GM18499 (cell line): ENCODE results near the gene RNFT2.
"Not testable (repeated sequence)": the region's sequence is repeated elsewhere in the genome, so short reads cannot be mapped to it uniquely, and the experiment has no call there.

Experiments
- ATAC-seq: cut with Tn5 transposase; IDR thresholded peaks from one replicate; pipeline ENCODE4 v1.9.1; 2021; ENCODE audit warnings: moderate number of reproducible peaks; ENCODE audit not compliant: insufficient read depth, unreplicated experiment

Gene RNFT2

DNA sequence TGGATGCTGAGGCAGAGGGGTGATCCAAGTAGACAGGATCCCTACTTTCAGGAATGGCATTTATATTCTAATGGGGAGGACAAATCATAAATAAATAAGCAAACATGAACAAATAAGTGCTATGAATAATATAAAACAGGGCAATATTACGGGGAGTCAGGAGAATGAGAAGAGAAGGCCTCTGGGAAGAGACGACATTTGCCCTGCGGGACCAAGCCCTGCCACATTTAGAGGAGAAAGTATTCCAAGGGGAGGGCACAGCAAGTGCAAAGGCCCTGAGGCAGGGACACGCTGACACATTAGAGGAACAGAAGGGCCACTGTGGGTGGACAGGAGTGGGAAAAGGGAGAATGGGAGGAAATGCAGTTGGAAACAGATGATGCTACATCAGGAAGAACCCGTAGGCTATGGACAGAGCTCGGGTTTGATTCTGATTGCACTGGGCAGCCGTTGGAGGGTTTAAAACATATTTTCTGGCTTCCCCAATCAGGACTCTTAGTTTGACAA is 1.3 kb downstream of the RNFT2 start:
- no peak for ATAC-seq

DNA sequence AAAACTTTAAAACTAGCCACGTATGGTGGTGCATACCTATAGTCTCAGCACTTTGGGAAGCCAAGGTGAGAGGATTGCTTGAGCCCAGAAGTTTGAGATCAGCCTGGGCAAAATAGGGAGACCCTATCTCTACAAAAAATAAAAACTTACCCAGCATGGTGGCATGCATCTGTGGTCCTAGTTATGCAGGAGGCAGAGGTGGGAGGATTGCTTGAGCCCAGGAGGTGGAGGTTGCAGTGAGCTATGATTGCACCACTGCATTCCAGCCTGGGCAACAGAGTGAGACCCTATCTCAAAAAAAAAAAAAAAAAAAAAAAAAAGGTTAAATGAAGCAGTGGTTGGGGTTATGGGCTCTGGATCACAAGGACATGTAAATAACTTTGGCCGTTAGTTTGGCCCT is 4.7 kb downstream of the RNFT2 start:
- ATAC-seq: not testable (repeated sequence)

DNA sequence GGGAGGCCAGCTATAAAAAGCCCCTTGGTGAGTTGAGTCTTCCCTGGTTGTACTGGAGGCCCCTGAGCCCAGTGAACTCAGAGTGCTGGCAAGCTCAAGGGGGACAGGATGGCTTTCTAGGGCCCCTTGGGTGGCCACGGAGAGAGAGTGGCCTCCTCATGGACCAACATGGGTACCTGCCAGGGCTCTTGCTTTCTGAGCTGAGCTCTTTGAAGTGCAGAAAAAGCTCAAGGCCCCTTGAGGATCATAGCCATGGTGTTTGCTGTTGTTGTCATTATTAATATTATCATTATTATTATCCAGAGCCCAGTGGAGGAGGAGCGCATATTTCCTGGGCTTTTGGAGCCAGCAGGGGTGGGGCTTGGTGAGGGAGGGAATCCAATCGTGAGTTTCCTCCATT is 6.7 kb downstream of the RNFT2 start:
- ATAC-seq: no peak

DNA sequence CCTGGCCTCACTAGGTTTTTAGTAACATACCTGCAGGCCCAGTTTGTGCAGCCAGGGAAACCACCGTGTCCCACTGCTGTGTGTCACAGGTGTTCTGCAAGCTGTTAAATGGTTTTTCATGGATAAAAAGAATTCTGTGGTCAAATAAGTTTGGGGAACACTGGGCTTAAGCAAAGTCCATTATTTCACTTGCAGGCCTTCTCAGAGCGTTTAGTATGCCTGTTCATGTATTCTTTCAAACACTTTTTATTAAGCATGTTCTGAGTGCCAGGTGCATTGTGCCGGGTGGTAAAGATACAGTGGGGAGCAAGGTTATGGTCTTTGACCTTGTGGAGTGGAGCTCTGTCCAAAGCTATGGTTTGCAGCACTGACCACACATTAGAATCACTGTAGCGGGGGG is 7.4 kb downstream of the RNFT2 start:
- ATAC-seq: no peak

DNA sequence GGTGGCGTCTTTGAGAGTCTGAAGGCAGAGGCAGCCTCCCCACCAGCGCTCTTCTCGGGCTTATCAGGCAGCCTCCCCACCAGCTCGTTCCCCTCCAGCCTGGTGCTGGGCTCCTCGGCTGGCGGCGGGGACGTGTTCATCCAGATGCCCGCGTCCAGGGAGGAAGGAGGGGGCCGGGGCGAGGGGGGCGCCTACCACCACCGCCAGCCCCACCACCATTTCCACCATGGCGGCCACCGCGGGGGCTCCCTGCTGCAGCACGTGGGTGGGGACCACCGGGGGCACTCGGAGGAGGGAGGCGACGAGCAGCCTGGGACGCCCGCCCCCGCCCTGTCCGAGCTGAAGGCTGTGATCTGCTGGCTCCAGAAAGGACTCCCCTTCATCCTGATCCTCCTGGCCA is 11.8 kb downstream of the RNFT2 start:
- ATAC-seq: no peak

DNA sequence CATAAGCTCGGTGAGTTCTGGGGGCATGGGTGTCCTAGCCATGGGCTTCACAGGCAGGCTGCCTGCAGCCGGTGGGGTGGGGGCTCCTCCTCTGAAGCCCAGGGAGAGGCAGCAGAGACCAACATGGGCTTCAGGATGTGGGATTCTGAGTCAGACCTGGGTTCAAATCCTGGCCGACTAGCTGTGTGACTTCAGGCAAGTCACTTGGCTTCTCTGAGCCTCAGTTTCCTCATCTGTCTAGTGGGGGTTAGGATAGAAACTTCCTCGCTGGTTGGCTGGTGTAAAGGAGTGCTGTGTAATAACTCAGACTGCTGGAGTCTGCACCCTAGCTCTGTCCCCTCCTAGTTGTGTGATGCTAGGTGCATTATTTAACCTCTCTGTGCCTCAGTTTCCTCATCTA is 12.2 kb downstream of the RNFT2 start:
- no peak for ATAC-seq

DNA sequence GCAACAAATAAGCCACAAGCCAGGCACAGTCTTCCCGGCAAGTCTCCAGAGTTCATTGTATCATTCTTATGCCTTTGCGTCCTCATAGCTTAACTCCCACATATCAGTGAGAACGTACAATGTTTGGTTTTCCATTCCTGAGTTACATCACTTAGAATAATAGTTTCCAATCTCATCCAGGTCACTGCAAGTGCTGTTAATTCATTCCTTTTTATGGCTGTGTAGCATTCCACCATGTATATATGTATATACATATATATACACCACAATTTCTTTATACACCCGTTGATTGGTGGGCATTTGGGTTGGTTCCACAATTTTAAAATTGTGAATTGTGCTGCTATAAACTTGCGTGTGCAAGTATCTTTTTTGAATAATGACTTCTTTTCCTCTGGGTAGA is 16.0 kb downstream of the RNFT2 start:
- ATAC-seq: not testable (repeated sequence)

DNA sequence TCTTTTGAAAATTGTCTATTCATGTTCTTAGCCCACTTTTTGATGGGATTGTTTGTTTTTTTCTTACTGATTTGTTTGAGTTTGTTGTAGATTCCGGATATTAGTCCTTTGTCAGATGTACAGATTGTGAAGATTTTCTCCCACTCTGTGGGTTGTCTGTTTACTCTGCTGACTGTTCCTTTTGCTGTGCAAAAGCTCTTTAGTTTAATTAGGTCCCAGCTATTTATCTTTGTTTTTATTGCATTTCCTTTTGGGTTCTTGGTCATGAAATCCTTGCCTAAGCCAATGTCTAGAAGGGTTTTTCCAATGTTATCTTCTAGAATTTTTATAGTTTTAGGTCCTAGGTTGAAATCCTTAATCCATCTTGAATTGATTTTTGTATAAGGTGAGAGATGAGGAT is 16.7 kb downstream of the RNFT2 start:
- ATAC-seq: not testable (repeated sequence)

DNA sequence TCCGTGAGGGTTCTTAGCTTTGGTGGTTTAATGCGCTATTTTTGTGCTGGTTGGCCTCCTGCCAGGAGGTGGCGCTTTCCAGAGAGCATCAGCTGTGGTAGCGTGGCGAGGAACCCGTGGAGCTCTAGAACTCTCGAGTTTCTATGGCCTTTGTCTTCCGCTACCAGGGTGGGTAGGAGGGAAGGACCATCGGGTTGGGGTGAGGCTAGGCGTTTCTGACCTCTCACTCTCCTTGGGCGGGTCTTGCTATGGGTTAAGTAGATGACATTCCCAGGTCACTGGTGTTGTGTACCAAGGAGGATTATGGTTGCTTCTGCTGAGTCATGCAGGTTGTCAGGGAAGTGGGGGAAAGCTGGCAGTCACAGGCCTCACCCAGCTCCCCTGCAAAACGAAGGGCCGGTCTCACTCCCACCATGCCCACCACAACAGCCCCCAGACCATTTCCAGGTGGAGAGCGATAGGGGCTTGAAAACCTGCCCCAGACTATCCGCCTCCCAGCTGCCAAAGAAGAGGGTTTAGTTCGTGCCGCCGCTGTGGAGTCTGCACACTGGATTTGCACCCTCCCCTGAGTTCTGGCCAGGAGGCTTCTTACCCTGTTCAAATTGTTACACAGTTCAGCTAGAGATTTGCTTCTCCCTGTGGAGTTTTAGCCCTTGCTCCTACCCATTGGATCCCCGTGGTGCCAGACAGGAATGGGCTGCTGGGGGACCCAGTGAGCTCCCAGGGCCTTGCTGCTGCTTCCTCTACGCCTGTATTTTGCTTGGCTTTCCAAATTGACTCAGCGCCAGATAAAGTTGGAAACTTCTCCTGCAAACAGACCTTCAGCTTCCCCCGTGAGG is 21.9 kb downstream of the RNFT2 start:
- no peak for ATAC-seq

DNA sequence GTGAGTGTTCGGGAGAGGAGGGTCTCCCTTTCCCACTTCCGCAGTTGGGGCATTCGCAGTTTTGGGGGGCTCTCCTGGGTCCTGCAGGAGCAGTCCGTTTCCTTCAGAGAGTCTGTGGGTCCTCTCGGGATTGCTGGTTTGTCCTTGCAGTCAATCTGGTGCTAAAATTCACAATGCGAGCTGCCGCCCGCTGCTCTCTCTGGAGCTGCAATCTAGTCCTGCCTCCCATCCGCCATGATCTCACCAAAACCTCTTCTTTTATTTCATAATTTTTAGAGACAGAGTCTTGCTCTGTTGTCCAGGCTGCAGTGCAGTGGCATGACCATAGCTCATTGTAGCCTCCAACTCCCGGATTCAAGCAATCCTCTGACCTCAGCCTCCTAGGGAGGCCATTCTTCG is 22.5 kb downstream of the RNFT2 start:
- no peak for ATAC-seq

DNA sequence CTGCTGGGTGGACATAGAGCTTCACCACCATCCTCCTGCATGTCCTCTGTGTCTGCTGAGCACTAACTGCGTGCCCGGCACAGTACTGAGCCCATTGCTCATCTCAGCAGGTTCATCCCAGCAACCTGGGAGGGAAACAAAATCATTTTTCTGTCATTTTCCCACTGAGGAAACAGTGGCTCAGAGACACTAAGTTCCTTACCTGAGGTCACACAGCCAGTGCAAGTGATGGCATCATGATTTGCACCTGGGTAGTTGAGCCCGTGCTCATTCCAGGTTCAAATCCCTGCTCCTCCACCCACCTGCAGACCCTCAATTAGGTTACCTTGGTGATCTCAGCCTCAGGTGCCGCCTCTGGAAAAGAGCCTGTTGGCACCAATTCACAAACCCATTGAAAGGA is 23.4 kb downstream of the RNFT2 start:
- no peak for ATAC-seq

DNA sequence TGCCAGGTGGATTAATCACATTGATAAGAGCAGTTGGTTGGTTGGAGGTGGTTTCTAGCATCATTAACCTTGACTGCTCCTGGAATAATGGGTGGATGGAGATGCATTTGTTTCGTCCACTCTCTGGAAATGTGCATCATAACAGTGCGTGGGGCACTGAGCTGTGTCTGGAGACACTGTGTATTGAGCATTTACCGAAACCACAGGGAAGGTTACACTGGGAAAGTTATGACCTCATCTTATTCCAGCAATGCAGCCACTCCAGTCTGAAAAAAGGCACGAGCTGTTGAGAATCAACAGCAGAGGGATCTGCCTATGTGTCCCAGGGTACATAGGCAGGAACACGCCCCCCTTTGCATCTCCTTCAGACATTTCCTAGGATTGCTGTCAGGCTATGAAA is 27.2 kb downstream of the RNFT2 start:
- no peak for ATAC-seq

DNA sequence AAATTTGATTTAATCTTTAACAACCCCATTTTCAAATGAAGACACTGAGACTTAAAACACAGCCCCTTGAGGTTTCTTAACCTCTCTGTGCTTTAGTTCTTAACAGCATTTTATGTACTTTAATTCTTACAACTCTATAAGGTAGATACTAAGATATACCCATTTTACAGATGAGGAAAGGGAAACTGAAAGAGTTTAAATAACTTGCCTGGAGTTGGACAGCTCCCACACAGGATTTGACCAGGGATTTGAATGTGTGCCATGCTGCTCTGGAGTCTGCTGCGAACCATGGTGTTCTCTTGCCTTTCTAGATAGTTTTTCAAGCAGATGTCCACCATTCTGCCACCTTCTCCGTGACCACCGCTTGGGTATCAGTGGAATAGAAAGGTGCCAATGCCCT is 28.2 kb downstream of the RNFT2 start:
- no peak for ATAC-seq

DNA sequence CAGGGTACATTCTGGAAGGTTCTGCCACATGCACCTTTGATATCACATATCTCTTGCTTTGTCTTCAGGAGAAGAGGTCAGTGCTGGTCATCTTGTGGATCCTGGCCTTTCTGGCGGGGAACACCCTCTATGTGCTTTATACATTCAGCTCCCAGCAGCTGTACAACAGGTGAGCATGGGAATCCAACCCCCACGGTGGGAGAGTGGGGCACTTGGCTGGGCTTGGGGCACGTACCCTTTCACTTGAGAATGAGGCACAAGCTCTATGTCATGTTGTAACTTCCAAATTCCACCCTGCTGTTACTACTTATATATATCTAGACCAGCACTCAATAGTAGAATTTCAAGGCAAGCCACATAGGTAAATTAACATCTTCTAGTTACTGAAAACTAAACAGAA is 28.6 kb downstream of the RNFT2 start:
- no peak for ATAC-seq

DNA sequence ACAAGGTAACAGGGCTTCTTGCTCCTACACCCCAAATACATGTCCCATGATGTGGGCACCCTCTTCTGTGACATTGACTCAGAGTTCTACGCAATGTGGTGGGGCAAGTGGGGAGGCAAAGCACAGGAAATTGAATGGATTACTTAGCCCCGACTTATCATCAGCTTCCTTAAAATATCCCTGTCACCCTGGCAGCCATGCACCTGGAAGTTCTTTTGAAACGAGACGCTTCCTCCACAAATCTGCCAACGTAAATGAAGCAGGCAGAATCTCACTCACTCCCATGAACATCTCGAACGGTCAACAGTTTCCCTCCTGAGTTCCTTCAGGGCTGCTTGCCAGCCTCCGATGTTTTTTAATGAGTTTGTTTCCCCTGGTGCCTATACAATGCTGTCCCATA is 33.5 kb downstream of the RNFT2 start:
- no peak for ATAC-seq

DNA sequence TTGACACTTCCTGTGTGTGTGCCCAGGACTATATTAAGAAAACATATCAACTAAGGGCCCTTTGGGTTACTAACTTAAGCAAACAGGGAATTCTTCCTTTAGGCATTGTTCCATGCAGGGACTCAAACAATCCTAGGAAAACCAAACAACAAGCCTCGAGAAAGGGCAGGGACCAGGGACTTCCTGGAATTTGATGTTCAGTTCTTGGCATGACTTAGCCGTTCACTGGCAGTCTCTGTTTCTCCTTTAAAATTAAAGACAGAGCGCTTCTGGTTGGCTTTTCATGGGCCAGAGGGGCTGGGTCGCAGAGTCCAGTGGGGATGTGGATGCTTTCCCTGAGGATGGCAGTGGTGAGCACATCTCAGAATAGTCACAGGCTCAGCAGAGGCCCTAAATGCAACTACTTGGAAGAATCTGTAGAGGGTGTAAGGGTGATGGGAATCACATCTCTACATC is 35.2 kb downstream of the RNFT2 start:
- ATAC-seq: no peak

DNA sequence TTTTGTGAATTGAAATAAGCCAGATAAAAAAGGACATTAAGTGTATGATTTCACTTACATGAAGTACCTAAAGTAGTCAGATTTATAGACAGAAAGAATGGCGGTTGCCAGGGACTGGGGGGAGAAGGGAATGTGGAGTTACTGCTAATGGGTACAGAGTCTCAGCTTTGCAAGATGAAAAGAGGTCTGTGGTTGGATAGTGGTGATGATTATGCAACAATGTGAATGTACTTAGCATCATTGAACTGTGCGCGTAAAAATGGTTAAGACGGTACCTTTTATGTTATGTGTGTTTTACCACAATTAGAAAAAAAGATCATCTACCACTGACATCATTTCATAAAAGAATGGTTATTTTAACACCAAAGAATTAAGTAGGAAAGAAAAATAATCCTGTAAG is 35.9 kb downstream of the RNFT2 start:
- no peak for ATAC-seq

DNA sequence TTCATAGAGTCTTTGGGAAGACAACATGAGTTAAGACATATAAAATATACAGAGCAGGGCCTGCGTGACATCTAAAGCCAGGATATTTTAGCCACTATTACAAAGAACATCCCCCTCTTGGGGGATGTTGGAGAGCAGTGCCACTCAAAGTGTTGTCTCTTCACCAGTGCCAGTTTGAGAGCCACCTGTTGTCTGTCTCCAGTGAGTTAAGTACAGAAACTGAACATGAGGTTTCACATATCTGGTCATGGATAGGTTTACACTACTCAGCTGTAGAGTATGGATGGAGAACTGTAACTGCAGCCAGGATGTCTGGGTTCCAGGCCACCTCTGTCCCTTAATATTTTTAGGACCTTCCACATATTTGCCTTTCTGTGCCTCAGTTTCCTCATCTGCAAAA is 39.1 kb downstream of the RNFT2 start:
- no peak for ATAC-seq

DNA sequence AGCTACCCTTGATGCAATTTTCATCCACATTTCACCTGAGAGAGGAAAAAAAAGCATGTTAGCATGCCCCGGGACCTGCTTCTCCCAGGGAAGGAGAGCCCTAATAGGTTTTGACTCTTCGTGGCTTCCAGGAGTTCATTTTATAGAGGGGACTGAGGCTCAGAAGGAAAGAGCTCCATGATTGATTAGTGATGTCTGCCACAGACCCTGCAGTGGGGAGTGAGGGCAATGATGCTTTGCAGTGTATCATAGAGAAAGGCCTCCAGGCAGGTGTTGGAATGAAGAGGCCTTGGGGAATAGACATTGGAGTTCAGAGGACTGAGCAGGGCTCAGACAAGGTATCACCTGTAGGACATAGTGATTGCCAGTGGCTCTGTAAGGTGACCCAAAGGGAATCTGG is 41.5 kb downstream of the RNFT2 start:
- no peak for ATAC-seq

DNA sequence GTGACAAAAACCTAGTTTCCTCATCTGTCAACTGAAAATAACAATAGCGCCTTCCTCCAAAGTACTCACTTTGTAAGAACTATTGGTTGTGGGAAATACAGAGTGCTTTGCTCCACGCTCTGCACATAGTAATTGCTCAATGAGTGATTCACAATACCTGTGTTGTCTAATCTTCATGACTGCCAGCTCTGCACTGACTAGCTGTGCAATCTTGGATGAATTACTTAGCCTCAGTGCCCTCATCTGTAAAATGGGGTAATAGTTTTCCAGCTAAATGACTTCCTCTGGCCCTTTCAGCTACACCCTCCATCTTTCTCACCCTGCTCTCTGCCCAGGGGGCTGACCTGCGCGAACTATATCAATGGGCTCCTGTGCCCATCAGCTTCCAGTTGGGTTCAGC is 42.8 kb downstream of the RNFT2 start:
- ATAC-seq: no peak

DNA sequence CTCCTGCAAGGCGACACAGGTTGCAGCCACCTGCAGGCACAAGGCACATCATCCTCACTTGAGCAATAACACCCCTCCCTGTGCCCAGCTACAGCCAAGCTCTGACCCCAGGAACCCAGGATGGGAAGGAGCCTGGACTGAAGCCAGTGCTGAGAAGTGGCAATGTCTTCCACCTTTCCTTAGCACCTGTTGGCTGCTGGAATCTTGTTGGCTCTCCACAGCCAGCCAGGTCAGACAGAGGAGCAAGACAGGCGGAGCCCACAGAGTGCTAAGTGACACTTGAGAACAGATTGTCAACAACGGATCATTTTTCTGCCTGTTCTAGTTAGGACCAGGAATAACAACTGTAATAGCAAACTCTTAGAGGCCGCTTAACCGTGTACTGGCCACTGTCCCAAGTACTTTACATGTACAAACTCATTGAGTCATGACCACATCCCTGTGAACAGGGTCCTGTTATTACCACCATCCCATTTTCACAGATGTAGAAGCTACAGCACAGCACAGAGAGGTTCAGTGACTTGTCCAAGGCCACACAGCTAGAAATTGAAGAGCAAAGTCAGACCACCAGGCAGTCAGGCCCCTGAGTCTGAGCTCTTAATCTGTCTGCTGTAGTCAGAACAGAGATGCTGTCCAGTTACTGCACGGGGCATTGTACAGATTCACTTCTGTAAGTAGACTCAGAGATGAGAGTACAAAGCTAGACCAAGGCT is 45.6 kb downstream of the RNFT2 start:
- no peak for ATAC-seq

DNA sequence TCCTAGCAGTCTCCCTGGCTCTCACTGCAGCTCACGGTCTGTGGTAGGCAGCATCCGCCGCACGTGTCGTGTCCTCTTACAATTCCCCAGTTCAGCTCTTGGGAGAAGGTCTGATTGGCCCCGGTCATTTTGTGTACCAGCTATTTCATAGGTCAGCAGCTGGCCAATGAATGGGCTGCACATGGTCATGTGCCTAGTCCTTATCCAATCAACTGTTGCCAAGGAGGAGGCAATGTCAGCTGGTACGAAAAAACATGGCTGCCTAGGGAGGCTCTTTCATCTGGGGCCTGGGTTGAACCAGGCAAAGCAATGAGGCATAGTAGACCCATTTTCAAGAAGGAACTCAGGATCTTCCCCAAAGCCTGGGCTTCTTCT is 46.1 kb downstream of the RNFT2 start:
- ATAC-seq: no peak
